HepG2 (cell line): ENCODE measurements around the gene KAT7. TPM values are rescaled to one million over a fixed set of nuclear protein-coding genes. Genes with fewer than 3 reads are reported as not detected.

Experiments
- CENPT ChIP-seq: sonication (generic); formaldehyde crosslinking; IDR thresholded peaks from 2 replicates; pipeline ENCODE4 v1.8.0; 2022; ENCODE audit warnings: low read depth, mild to moderate bottlenecking, moderate library complexity, missing genetic modification reagents
- FOXA1 ChIP-seq, 2 experiments: fragments of 450-650 bp in 1 of 2; sonication (generic) in 1 of 2; formaldehyde crosslinking in 1 of 2; IDR thresholded peaks; 2 replicates each; pipeline versions ENCODE4 v1.4.0 to v1.6.1; 2016 to 2020; ENCODE audit warnings: missing genetic modification reagents in 1 of 2
- GFI1 ChIP-seq: sonication (generic); formaldehyde crosslinking; IDR thresholded peaks from 2 replicates; pipeline ENCODE4 v1.5.0; 2020; ENCODE audit warnings: missing genetic modification reagents, mild to moderate bottlenecking, borderline replicate concordance
- GLI4 ChIP-seq: sonication (generic); formaldehyde crosslinking; IDR thresholded peaks from 2 replicates; pipeline ENCODE4 v1.5.1; 2020; ENCODE audit warnings: missing genetic modification reagents, mild to moderate bottlenecking, moderate library complexity, borderline replicate concordance
- HDAC2 ChIP-seq: sonication (generic); formaldehyde crosslinking; IDR thresholded peaks from 2 replicates; pipeline ENCODE4 v1.4.0; 2020; ENCODE audit warnings: missing genetic modification reagents
- MED1 ChIP-seq: sonication (generic); formaldehyde crosslinking; IDR thresholded peaks from 2 replicates; pipeline ENCODE4 v1.4.0; 2020; ENCODE audit warnings: missing genetic modification reagents
- NFRKB ChIP-seq: fragments of 450-650 bp; IDR thresholded peaks from 2 replicates; pipeline ENCODE4 v1.6.1; 2017
- PAF1 ChIP-seq: IDR thresholded peaks from 2 replicates; pipeline ENCODE4 v1.6.1; 2016; ENCODE audit warnings: missing genetic modification reagents, missing compliant biosample characterization
- PITX1 ChIP-seq: sonication (generic); formaldehyde crosslinking; IDR thresholded peaks from 2 replicates; pipeline ENCODE4 v1.5.1; 2020; ENCODE audit warnings: mild to moderate bottlenecking, missing genetic modification reagents
- RFX5 ChIP-seq: IDR thresholded peaks from 2 replicates; pipeline ENCODE4 v1.6.1; 2011; ENCODE audit warnings: low read depth, low read length, improper control_type of control experiment
- RNF2 ChIP-seq: fragments of 450-650 bp; conservative IDR thresholded peaks from 2 replicates; pipeline ENCODE4 v1.6.1; 2016; ENCODE audit warnings: low read depth
- SAP130 ChIP-seq: IDR thresholded peaks from 2 replicates; pipeline ENCODE4 v1.6.1; 2016; ENCODE audit warnings: low read depth
- SPEN ChIP-seq: sonication (generic); formaldehyde crosslinking; IDR thresholded peaks from 2 replicates; pipeline ENCODE4 v1.5.1; 2020; ENCODE audit warnings: low read depth, mild to moderate bottlenecking, missing genetic modification reagents
- SYNCRIP ChIP-seq: fragments of 200-400 bp; formaldehyde crosslinking; IDR thresholded peaks from 2 replicates; pipeline ENCODE4 v1.6.1; 2018; ENCODE audit warnings: mild to moderate bottlenecking, low read depth, low read length; ENCODE audit not compliant: insufficient read depth
- YY1 ChIP-seq: IDR thresholded peaks from 2 replicates; pipeline ENCODE4 v1.6.1; 2011; ENCODE audit warnings: low read length, low read depth, moderate library complexity, mild to moderate bottlenecking; ENCODE audit not compliant: insufficient read depth, insufficient replicate concordance
- ZNF225 ChIP-seq: sonication (generic); formaldehyde crosslinking; IDR thresholded peaks from 2 replicates; pipeline ENCODE4 v1.4.0; 2020; ENCODE audit warnings: mild to moderate bottlenecking, missing genetic modification reagents
- ZNF251 ChIP-seq: sonication (generic); formaldehyde crosslinking; IDR thresholded peaks from 2 replicates; pipeline ENCODE4 v1.9.0; 2021; ENCODE audit warnings: mild to moderate bottlenecking, missing genetic modification reagents
- ZNF263 ChIP-seq: sonication (generic); formaldehyde crosslinking; IDR thresholded peaks from 2 replicates; pipeline ENCODE4 v1.4.0; 2020; ENCODE audit warnings: missing genetic modification reagents
- ZNF430 ChIP-seq: sonication (generic); formaldehyde crosslinking; IDR thresholded peaks from 2 replicates; pipeline ENCODE4 v1.9.0; 2021; ENCODE audit warnings: mild to moderate bottlenecking, missing genetic modification reagents
- ZNF503 ChIP-seq: sonication (generic); formaldehyde crosslinking; IDR thresholded peaks from 2 replicates; pipeline ENCODE4 v1.4.0; 2020; ENCODE audit warnings: missing genetic modification reagents
- ZNF546 ChIP-seq: sonication (generic); formaldehyde crosslinking; conservative IDR thresholded peaks from 2 replicates; pipeline ENCODE4 v1.8.1; 2023; ENCODE audit warnings: mild to moderate bottlenecking, missing genetic modification reagents
- ZNF670 ChIP-seq: sonication (generic); formaldehyde crosslinking; IDR thresholded peaks from 2 replicates; pipeline ENCODE4 v1.8.0; 2022; ENCODE audit warnings: mild to moderate bottlenecking, missing genetic modification reagents, borderline replicate concordance
- ZNF775 ChIP-seq: sonication (generic); formaldehyde crosslinking; IDR thresholded peaks from 2 replicates; pipeline ENCODE4 v1.4.0; 2020; ENCODE audit warnings: missing genetic modification reagents, mild to moderate bottlenecking, moderate library complexity, borderline replicate concordance
- polyA plus RNA-seq, 8 experiments: library from polyadenylated mRNA; depleted of rRNA in 3 of 8; stranded (reverse) in 7 of 8; unstranded in 1 of 8; fragments of >200 nt; fragmentation: Illumina TruSeq in 4 of 8; extraction: Trizol in 4 of 8; gene quantifications; 2 replicates each; pipeline versions ENCODE4 v1.2.1 to v1.2.3, GENCODE V29; 2011 to 2016; ENCODE audit warnings: low read depth in 4 of 8, missing spikeins in 1 of 8, mixed read lengths in 1 of 8; ENCODE audit not compliant: insufficient read depth in 1 of 8
- total RNA-seq, 5 experiments: library from RNA; depleted of rRNA; stranded (reverse); fragments of >200 nt; fragmentation: Illumina TruSeq; extraction: Trizol; gene quantifications; 2 replicates each; pipeline ENCODE4 v1.2.3, GENCODE V29; 2016; ENCODE audit warnings: low read depth in 1 of 5
- TF ChIP-seq, protein P1 (sequence below): sonication (generic); formaldehyde crosslinking; IDR thresholded peaks from 2 replicates; pipeline ENCODE4 v1.4.0; 2020; ENCODE audit warnings: missing genetic modification reagents, borderline replicate concordance
- TF ChIP-seq, protein P2 (sequence below): IDR thresholded peaks from 2 replicates; pipeline ENCODE4 v1.6.1; 2016

Gene KAT7
- total and polyA plus RNA-seq, 2 of the 13 experiments (the other 11 are each of a cell fraction or from before 2014, with no cell fraction given) = 21.2 to 39.2 TPM

- peak; percentile 52; the same call in 1 of the 2 replicates for TF ChIP-seq ZNF430 (CRISPR knock-in tag)
- TF ChIP-seq RFX5 = peak; percentile 79
- TF ChIP-seq MED1 (CRISPR knock-in tag) = peak; percentile 39
- TF ChIP-seq YY1 = peak; percentile 100
- peak; percentile 47; the same call in 1 of the 2 replicates for TF ChIP-seq ZNF503
- TF ChIP-seq PITX1 (CRISPR knock-in tag) = peak; percentile 78
- TF ChIP-seq ZNF775 = no peak; the same call in 1 of the 2 replicates
- TF ChIP-seq ZNF225 (CRISPR knock-in tag) = no peak; the same call in 1 of the 2 replicates
- TF ChIP-seq, protein P1, sequence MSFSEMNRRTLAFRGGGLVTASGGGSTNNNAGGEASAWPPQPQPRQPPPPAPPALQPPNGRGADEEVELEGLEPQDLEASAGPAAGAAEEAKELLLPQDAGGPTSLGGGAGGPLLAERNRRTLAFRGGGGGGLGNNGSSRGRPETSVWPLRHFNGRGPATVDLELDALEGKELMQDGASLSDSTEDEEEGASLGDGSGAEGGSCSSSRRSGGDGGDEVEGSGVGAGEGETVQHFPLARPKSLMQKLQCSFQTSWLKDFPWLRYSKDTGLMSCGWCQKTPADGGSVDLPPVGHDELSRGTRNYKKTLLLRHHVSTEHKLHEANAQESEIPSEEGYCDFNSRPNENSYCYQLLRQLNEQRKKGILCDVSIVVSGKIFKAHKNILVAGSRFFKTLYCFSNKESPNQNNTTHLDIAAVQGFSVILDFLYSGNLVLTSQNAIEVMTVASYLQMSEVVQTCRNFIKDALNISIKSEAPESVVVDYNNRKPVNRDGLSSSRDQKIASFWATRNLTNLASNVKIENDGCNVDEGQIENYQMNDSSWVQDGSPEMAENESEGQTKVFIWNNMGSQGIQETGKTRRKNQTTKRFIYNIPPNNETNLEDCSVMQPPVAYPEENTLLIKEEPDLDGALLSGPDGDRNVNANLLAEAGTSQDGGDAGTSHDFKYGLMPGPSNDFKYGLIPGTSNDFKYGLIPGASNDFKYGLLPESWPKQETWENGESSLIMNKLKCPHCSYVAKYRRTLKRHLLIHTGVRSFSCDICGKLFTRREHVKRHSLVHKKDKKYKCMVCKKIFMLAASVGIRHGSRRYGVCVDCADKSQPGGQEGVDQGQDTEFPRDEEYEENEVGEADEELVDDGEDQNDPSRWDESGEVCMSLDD (CRISPR knock-in tag) = no peak
- TF ChIP-seq FOXA1 (IDR thresholded peaks at IDR 0.05) = no peak
- peak; percentile 8; the same call in 1 of the 2 replicates for TF ChIP-seq FOXA1 (CRISPR knock-in tag; IDR thresholded peaks at IDR 0.05)
- TF ChIP-seq GLI4 (CRISPR knock-in tag) = peak; percentile 71; the same call in 1 of the 2 replicates
- TF ChIP-seq GFI1 = peak; percentile 70
- TF ChIP-seq ZNF670 (CRISPR knock-in tag) = no peak
- no peak for TF ChIP-seq ZNF251
- TF ChIP-seq, protein P2, sequence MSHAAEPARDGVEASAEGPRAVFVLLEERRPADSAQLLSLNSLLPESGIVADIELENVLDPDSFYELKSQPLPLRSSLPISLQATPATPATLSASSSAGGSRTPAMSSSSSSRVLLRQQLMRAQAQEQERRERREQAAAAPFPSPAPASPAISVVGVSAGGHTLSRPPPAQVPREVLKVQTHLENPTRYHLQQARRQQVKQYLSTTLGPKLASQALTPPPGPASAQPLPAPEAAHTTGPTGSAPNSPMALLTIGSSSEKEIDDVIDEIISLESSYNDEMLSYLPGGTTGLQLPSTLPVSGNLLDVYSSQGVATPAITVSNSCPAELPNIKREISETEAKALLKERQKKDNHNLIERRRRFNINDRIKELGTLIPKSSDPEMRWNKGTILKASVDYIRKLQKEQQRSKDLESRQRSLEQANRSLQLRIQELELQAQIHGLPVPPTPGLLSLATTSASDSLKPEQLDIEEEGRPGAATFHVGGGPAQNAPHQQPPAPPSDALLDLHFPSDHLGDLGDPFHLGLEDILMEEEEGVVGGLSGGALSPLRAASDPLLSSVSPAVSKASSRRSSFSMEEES (CRISPR knock-in tag) = peak; percentile 90
- TF ChIP-seq CENPT (CRISPR knock-in tag) = no peak
- peak; percentile 82 for TF ChIP-seq NFRKB
- TF ChIP-seq RNF2 = peak; percentile 54; the same call in 1 of the 2 replicates
- TF ChIP-seq ZNF263 = peak; percentile 62; the same call in 1 of the 2 replicates
- peak; percentile 80 for TF ChIP-seq SPEN (CRISPR knock-in tag)
- TF ChIP-seq HDAC2 (CRISPR knock-in tag) = peak; percentile 86; the same call in 1 of the 2 replicates
- no peak for TF ChIP-seq PAF1
- no peak for TF ChIP-seq SYNCRIP
- TF ChIP-seq ZNF546 = peak; percentile 76; the same call in 1 of the 2 replicates
- peak; percentile 89 for TF ChIP-seq SAP130
These were observed at the start of gene KAT7 (continued) for GRCh38 chr17:49788478-49789242.
